Activated naive CD4-positive, alpha-beta T cell treated with anti-CD3 and anti-CD28 coated beads, Interleukin-2, amount 50 U/mL, for 72 hours (primary cell): Measurements from ENCODE around the gene PLA2G12A. TPM values are rescaled to one million over a fixed set of nuclear protein-coding genes. Genes with fewer than 3 reads are reported as not detected.

ENCODE experiments used
- ATAC-seq, 2 donors: fragments of 150-1000 bp; cut with Tn5 transposase; 2 replicates each; pipeline ENCODE4 v1.10.0; 2021; ENCODE audit warnings: mild to moderate bottlenecking in 2 of 2, moderate library complexity in 2 of 2
- DNase-seq, 2 donors: peaks; one replicate each; pipeline ENCODE4 v3.0.0; 2021 to 2022; ENCODE audit warnings: low spot score in 2 of 2
- H3K27ac Mint-ChIP-seq, 2 donors: one replicate each; pipeline ENCODE4 v1.8.0; 2022; ENCODE audit warnings: mild to moderate bottlenecking in 2 of 2, mixed read lengths in 2 of 2
- H3K36me3 Mint-ChIP-seq, 2 donors: one replicate each; pipeline ENCODE4 v1.8.0; 2022; ENCODE audit warnings: mixed read lengths in 2 of 2
- H3K9me3 Mint-ChIP-seq, 2 donors: one replicate each; pipeline ENCODE4 v1.8.0; 2022; ENCODE audit warnings: mixed read lengths in 2 of 2
- total RNA-seq, 2 donors: library from RNA; stranded (reverse); gene quantifications; one replicate each; pipeline ENCODE4 v1.2.3, GENCODE V29; 2022

Gene PLA2G12A
- total RNA-seq, result 10 to 100 TPM; 28.1 to 33.3 TPM

- Mint-ChIP-seq H3K9me3 (no peaks in the 10 kb centered on the region), H3K27ac (peak within 1 kb of the TSS; percentile 81 to 85), H3K36me3 (peaks cover 9 to 18% of the 10 kb centered on the region in 2 donors)
- ATAC-seq (peak; percentile 88 to 90), DNase-seq (peak; percentile 81 to 85)
Measured at GRCh38 chr4:109729718-109730618, at the start of gene PLA2G12A. TSS of gene PLA2G12A (minus strand) at chr4:109730070. CDS start at chr4:109729809, 261 bp downstream.

GRCh38 chr4:109764789-109765402, 35.0 kb upstream of the PLA2G12A start:
- DNase-seq, result no peak
- no peaks in the 10 kb centered on the region for H3K9me3 Mint-ChIP-seq
- no peak overlapping the region for H3K27ac Mint-ChIP-seq
- ATAC-seq, result no peak
- H3K36me3 Mint-ChIP-seq, result no peaks in the 10 kb centered on the region

- no peak overlapping the region for H3K27ac Mint-ChIP-seq
- H3K36me3 Mint-ChIP-seq, result no peaks in the 10 kb centered on the region
- ATAC-seq (no peak), DNase-seq (no peak)
- no peaks in the 10 kb centered on the region for H3K9me3 Mint-ChIP-seq
Measured at GRCh38 chr4:109764376-109764775, 34.5 kb upstream of the PLA2G12A start.

GRCh38 chr4:109760682-109761081, 30.8 kb upstream of the PLA2G12A start:
- no peak for DNase-seq
- peak; percentile 61 to 94 for ATAC-seq
- Mint-ChIP-seq H3K9me3 (no peaks in the 10 kb centered on the region), H3K36me3 (no peaks in the 10 kb centered on the region), H3K27ac (no peak overlapping the region)

GRCh38 chr4:109755656-109756055, 25.8 kb upstream of the PLA2G12A start:
- Mint-ChIP-seq H3K36me3 (no peaks in the 10 kb centered on the region), H3K9me3 (no peaks in the 10 kb centered on the region), H3K27ac (no peak overlapping the region)
- DNase-seq (no peak), ATAC-seq (no peak)

GRCh38 chr4:109754093-109754857, 24.4 kb upstream of the PLA2G12A start:
- ATAC-seq, result peak; percentile 87
- DNase-seq, result no peak
- H3K27ac Mint-ChIP-seq, result no peak overlapping the region
- H3K9me3 Mint-ChIP-seq, result no peaks in the 10 kb centered on the region
- no peaks in the 10 kb centered on the region for H3K36me3 Mint-ChIP-seq

GRCh38 chr4:109752525-109752924, 22.7 kb upstream of the PLA2G12A start:
- no peaks in the 10 kb centered on the region for H3K9me3 Mint-ChIP-seq
- ATAC-seq, result peak; percentile 33 to 42
- peak overlapping the region in 1 of 2 donors; percentile 0 for H3K27ac Mint-ChIP-seq
- no peaks in the 10 kb centered on the region for H3K36me3 Mint-ChIP-seq
- DNase-seq, result no peak

- H3K27ac Mint-ChIP-seq, result no peak overlapping the region
- no peak for DNase-seq
- no peak for ATAC-seq
Measured at GRCh38 chr4:109751852-109752251, 22.0 kb upstream of the PLA2G12A start.

GRCh38 chr4:109750652-109751244, 20.9 kb upstream of the PLA2G12A start:
- Mint-ChIP-seq H3K9me3 (no peaks in the 10 kb centered on the region), H3K36me3 (no peaks in the 10 kb centered on the region), H3K27ac (no peak overlapping the region)
- no peak for DNase-seq
- no peak for ATAC-seq

More at GRCh38 chr4:109751852-109752251, 22.0 kb upstream of the PLA2G12A start:
- Mint-ChIP-seq H3K9me3 (no peaks in the 10 kb centered on the region), H3K36me3 (no peaks in the 10 kb centered on the region)

GRCh38 chr4:109749388-109750082, 19.7 kb upstream of the PLA2G12A start:
- H3K9me3 Mint-ChIP-seq, result no peaks in the 10 kb centered on the region
- H3K36me3 Mint-ChIP-seq, result no peaks in the 10 kb centered on the region
- no peak for ATAC-seq
- H3K27ac Mint-ChIP-seq, result no peak overlapping the region
- no peak for DNase-seq

- Mint-ChIP-seq H3K36me3 (no peaks in the 10 kb centered on the region), H3K27ac (no peak overlapping the region), H3K9me3 (no peaks in the 10 kb centered on the region)
- DNase-seq (no peak), ATAC-seq (no peak)
Measured at GRCh38 chr4:109748114-109748513, 18.2 kb upstream of the PLA2G12A start.

GRCh38 chr4:109746728-109747127, 16.9 kb upstream of the PLA2G12A start:
- ATAC-seq, result no peak
- DNase-seq, result no peak
- no peak overlapping the region for H3K27ac Mint-ChIP-seq
- no peaks in the 10 kb centered on the region for H3K9me3 Mint-ChIP-seq
- H3K36me3 Mint-ChIP-seq, result no peaks in the 10 kb centered on the region

- Mint-ChIP-seq H3K36me3 (no peaks in the 10 kb centered on the region), H3K9me3 (no peaks in the 10 kb centered on the region), H3K27ac (no peak overlapping the region)
- ATAC-seq, result no peak
- no peak for DNase-seq
Measured at GRCh38 chr4:109745830-109746229, 16.0 kb upstream of the PLA2G12A start.

- Mint-ChIP-seq H3K36me3 (no peaks in the 10 kb centered on the region), H3K9me3 (peaks cover 0 to 4% of the 10 kb centered on the region in 2 donors), H3K27ac (no peak overlapping the region)
- ATAC-seq, result no peak
- DNase-seq, result no peak
Measured at GRCh38 chr4:109739547-109739946, 9.7 kb upstream of the PLA2G12A start.

GRCh38 chr4:109738104-109738872, 8.4 kb upstream of the PLA2G12A start:
- H3K9me3 Mint-ChIP-seq, result peaks cover 0 to 4% of the 10 kb centered on the region in 2 donors
- ATAC-seq, result no peak
- H3K27ac Mint-ChIP-seq, result no peak overlapping the region
- DNase-seq, result no peak
- no peaks in the 10 kb centered on the region for H3K36me3 Mint-ChIP-seq
